ENCODE results near the gene SLC25A34.

DNA sequence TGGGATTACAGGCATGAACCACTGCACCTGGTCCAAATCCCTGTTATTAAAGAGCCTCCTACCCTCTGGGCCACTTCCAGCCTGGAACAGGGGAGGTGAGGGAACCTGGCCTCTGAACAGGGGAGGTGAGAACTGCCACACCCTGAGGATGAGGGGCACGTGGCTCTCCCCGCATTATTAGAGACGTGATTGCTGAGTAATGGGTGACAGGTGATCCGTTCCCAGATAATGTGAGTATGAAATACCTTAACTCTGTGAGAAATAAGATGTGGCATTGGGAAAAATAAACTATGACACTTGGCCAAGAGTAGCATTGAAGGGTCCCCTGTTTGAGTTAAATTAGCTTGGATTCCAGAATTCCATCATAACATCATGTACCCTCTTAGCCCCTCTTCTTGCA, 13.6 kb upstream of the SLC25A34 start:
- TF ChIP-seq CTCF (conservative IDR thresholded peaks at IDR 0.05; ENCODE audit: low read length): no peak
- no peak for TF ChIP-seq EZH2phosphoT487 (IDR thresholded peaks at IDR 0.05; ENCODE audit: borderline replicate concordance, low read depth, low read length)
